NB4 (cell line): ENCODE data around the gene MCC.

Experiments
- DNase-seq: peaks from one replicate; pipeline ENCODE4 v3.0.0; 2010; ENCODE audit warnings: low read depth
- H3K4me3 ChIP-seq: one replicate; pipeline ENCODE4 v1.5.1; 2011; ENCODE audit warnings: mild to moderate bottlenecking, low read depth, low read length, moderate library complexity
- MYC ChIP-seq: IDR thresholded peaks from 2 replicates; pipeline ENCODE4 v1.6.1; 2011; ENCODE audit warnings: low read depth, low read length
- POLR2A ChIP-seq: IDR thresholded peaks from 2 replicates; pipeline ENCODE4 v1.6.1; 2011; ENCODE audit warnings: mild to moderate bottlenecking; ENCODE audit not compliant: insufficient read length; ENCODE audit errors: extremely low read depth
- TF ChIP-seq, protein P1 (sequence below): IDR thresholded peaks from 2 replicates; pipeline ENCODE4 v1.6.1; 2011; ENCODE audit warnings: low read depth, low read length
- TF ChIP-seq, protein P2 (sequence below): IDR thresholded peaks from one replicate; pipeline ENCODE4 v1.5.1; 2012; ENCODE audit warnings: low read depth, low read length

MCC gene

DNA sequence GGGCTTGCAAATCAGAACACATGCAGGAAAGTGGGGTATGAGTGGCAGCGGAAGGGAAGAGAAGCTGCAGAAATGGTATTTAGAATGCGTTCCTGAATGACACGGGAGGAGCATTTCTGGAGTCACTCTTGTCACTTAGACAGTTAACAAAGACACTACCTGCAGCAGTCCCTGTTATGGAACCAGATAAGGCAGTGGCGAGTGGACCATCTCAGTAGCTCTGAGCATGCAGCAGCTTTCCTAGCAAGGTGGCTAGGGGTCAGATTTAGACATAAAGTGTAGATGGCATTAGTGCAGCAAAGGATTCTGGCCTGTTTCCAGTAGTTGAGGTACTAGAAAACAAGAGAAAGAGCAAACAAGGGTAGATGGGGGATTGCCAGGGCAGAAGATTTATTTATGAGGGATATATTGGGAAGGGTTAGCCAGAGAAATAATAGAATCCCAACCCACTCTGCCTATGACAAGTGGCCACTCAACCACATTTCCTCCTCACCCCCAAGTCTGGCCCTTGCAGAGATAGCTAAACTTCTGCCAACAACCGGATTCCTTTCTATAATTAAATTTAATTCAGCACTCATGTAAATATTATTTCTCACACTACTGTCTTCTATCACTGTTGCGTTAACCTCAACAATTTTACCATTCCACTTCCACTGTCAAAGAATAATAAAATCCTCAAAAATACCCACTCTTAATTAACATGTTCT, 310.0 kb downstream of the MCC start:
- TF ChIP-seq, protein P1, sequence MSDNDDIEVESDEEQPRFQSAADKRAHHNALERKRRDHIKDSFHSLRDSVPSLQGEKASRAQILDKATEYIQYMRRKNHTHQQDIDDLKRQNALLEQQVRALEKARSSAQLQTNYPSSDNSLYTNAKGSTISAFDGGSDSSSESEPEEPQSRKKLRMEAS: no peak
- TF ChIP-seq MYC (no peak), POLR2A (no peak)
- TF ChIP-seq, protein P2, sequence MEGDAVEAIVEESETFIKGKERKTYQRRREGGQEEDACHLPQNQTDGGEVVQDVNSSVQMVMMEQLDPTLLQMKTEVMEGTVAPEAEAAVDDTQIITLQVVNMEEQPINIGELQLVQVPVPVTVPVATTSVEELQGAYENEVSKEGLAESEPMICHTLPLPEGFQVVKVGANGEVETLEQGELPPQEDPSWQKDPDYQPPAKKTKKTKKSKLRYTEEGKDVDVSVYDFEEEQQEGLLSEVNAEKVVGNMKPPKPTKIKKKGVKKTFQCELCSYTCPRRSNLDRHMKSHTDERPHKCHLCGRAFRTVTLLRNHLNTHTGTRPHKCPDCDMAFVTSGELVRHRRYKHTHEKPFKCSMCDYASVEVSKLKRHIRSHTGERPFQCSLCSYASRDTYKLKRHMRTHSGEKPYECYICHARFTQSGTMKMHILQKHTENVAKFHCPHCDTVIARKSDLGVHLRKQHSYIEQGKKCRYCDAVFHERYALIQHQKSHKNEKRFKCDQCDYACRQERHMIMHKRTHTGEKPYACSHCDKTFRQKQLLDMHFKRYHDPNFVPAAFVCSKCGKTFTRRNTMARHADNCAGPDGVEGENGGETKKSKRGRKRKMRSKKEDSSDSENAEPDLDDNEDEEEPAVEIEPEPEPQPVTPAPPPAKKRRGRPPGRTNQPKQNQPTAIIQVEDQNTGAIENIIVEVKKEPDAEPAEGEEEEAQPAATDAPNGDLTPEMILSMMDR: no peak
- DNase-seq: no peak
- no peak overlapping the region for H3K4me3 ChIP-seq

DNA sequence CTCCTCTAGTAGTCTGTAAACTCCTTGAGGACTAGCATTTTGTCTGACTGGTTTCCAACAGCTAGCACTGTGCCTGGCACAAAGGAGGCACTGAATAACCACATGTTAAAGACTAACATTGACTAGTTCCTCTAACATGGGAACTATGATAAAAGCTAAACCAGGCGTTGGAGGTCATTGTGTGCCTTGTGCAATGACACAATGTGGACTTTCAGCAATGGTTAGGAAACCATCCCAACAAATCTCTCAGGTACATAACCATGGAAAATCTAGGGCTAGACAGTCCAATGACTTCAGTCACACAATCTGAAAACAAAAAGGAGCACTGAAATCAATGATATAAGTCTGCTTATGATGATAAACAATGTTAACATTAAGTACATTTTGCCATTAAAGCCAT, 311.0 kb downstream of the MCC start:
- TF ChIP-seq, protein P2: no peak
- TF ChIP-seq POLR2A: no peak
- TF ChIP-seq, protein P1: no peak
- no peak for TF ChIP-seq MYC
- DNase-seq: no peak
- no peak overlapping the region for H3K4me3 ChIP-seq

DNA sequence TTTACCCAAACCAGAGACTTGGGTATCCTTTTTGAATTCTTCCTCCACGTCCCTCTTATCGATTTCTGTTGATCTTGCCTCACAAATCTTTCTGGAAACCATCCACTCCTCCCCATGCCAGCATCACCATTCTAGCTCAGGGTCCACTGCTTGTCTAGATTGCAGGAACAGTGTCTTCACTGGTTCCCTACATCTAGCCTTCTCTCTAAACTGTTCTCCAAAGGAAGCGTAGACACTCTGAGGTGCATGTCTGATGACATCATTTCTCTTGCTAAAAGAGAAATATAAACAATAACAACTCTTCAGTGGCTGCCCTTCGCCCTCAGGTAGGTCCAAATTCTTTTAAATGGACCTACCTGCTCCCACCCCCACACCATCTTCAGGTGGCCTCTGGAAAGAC, 311.5 kb downstream of the MCC start:
- DNase-seq: no peak
- TF ChIP-seq POLR2A (no peak), MYC (no peak)
- TF ChIP-seq, protein P1: no peak
- TF ChIP-seq, protein P2: no peak
- no peak overlapping the region for H3K4me3 ChIP-seq

DNA sequence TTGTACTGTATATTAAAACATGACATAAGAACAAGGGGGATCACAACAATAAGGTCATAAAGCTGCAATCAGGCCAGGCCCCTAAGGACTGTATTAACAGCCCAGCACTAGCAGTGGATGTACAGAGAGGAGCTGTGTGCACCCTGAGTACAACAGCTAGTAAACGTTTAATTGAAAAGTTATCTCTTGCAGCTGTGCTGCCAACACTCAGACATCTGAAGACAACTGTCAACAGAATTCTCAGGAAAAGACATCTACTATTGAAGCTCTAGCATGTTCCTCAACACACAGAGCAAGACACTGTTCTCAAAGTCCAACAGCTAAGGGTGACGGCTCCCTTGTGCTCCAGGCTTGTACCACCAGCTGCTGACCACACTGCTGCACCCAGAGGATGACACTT, 312.1 kb downstream of the MCC start:
- TF ChIP-seq, protein P2: no peak
- TF ChIP-seq, protein P1: no peak
- TF ChIP-seq MYC: no peak
- no peak for TF ChIP-seq POLR2A
- H3K4me3 ChIP-seq: no peak overlapping the region
- no peak for DNase-seq

DNA sequence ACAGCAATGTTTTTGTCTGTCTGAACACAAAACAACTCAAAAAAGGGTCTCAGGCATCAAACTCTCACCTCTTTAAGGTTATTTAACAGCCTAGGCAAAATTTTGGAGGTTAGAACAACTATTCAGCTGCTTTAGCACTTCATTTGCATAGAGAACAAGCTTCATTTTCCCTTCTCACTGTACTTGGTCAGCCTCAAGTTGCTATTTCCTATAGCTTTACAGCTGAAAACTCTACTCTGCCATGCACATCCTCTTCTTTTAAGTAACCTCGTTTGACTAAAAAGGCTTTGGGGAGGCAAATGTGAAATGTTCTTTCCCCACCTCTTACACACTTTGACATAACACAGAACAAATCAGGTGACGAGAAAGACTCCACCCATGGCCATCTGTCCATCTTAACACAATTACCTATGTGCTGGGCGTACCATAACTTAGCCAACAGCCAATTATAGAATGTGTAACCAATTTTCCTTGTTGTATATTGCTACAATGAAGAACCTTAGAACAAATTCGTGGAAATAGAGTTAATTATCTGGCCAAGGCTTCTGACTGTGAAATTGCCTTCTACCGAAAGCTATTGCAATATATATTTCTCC, 315.9 kb downstream of the MCC start:
- no peak for DNase-seq
- H3K4me3 ChIP-seq: no peak overlapping the region
- no peak for TF ChIP-seq POLR2A
- TF ChIP-seq, protein P2: no peak
- no peak for TF ChIP-seq MYC
- TF ChIP-seq, protein P1: no peak

DNA sequence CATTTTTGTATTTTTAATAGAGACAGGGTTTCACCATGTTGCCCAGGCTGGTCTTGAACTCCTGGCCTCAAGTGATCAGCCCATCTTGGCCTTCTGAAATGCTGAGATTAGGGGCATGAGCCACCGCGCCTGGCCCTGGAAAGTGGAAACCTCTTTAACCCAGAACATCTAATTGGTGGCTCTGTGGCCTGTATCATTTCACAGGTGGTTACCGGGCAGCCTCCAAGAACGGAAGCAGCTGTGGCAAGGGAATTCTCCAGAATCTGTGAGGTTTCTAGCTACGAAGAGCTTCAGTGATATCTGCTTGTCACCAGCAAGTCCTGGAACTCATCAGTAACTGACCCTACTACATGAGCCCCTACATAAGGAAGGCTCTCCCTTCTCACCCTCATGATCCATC, 316.7 kb downstream of the MCC start:
- no peak for DNase-seq
- TF ChIP-seq, protein P2: no peak
- TF ChIP-seq POLR2A: no peak
- TF ChIP-seq, protein P1: no peak
- TF ChIP-seq MYC: no peak
- no peak overlapping the region for H3K4me3 ChIP-seq
